Ectodermal cell (in vitro differentiated cells): ENCODE results near the gene IFITM10.
"Not testable (repeated sequence)": the region's sequence is repeated elsewhere in the genome, so short reads cannot be mapped to it uniquely, and the experiment has no call there.

Experiments used
- H3K27ac ChIP-seq: 2 replicates; pipeline ENCODE4 v1.7.0; 2013; ENCODE audit warnings: mild to moderate bottlenecking, low read depth, low read length; ENCODE audit not compliant: insufficient read depth, poor library complexity, severe bottlenecking
- H3K27me3 ChIP-seq: 2 replicates; pipeline ENCODE4 v1.7.0; 2013; ENCODE audit warnings: mild to moderate bottlenecking, low read length; ENCODE audit not compliant: insufficient read depth, control insufficient read depth, poor library complexity, severe bottlenecking
- H3K36me3 ChIP-seq: one replicate; pipeline ENCODE4 v1.7.0; 2013; ENCODE audit warnings: low read length; ENCODE audit not compliant: control insufficient read depth, insufficient read depth
- H3K4me1 ChIP-seq: one replicate; pipeline ENCODE4 v1.7.0; 2013; ENCODE audit warnings: low read length; ENCODE audit not compliant: control insufficient read depth, insufficient read depth
- H3K4me3 ChIP-seq: 2 replicates; pipeline ENCODE4 v1.7.0; 2013; ENCODE audit warnings: low read depth, low read length, control low read depth; ENCODE audit not compliant: insufficient read depth
- H3K9me3 ChIP-seq: 2 replicates; pipeline ENCODE4 v1.7.0; 2013; ENCODE audit warnings: mild to moderate bottlenecking, low read length, moderate library complexity; ENCODE audit not compliant: control insufficient read depth
- WGBS, 2 experiments: methylation state at CpG; one replicate each; pipeline ENCODE4 v1.1.7; 2013; ENCODE audit warnings: missing lambda C conversion rate in 2 of 2; 5-methylcytosine and 5-hydroxymethylcytosine counted together

The IFITM10 gene

GRCh38 chr11:1688336-1688947 lies 62.0 kb downstream of the IFITM10 start:
- H3K27me3 ChIP-seq, H3K27ac ChIP-seq, H3K36me3 ChIP-seq, H3K9me3 ChIP-seq, H3K4me3 ChIP-seq, H3K4me1 ChIP-seq: not testable (repeated sequence)
- WGBS, 2 experiments = 85 to 86% methylated on average over 17 of the region's 19 CpGs

GRCh38 chr11:1686220-1686619 lies 64.2 kb downstream of the IFITM10 start:
- not testable (repeated sequence) for H3K9me3 ChIP-seq, H3K4me1 ChIP-seq, H3K4me3 ChIP-seq, H3K27ac ChIP-seq, H3K27me3 ChIP-seq, H3K36me3 ChIP-seq
- whole genome bisulfite sequencing, 2 experiments = 83 to 84% methylated on average over 12 of the region's 15 CpGs

- H3K27me3 ChIP-seq, H3K27ac ChIP-seq, H3K9me3 ChIP-seq, H3K36me3 ChIP-seq, H3K4me1 ChIP-seq, H3K4me3 ChIP-seq: not testable (repeated sequence)
- WGBS, 2 experiments = 85% methylated on average over 10 to 11 of the region's 18 CpGs
Observed at GRCh38 chr11:1684886-1685874, 65.2 kb downstream of the IFITM10 start.

GRCh38 chr11:1683904-1684572 lies 66.4 kb downstream of the IFITM10 start:
- not testable (repeated sequence) for H3K36me3 ChIP-seq, H3K27me3 ChIP-seq, H3K9me3 ChIP-seq, H3K4me1 ChIP-seq, H3K27ac ChIP-seq, H3K4me3 ChIP-seq
- WGBS, 2 experiments = 86 to 87% methylated on average over 10 of the region's 24 CpGs

GRCh38 chr11:1683216-1683615 lies 67.2 kb downstream of the IFITM10 start:
- not testable (repeated sequence) for H3K4me3 ChIP-seq, H3K4me1 ChIP-seq, H3K9me3 ChIP-seq, H3K27me3 ChIP-seq, H3K27ac ChIP-seq, H3K36me3 ChIP-seq
- WGBS, 2 experiments = 95% methylated on average over 17 to 18 of the region's 19 CpGs
